DOHH2 (cell line): ENCODE results near the gene TBCE.

Source experiments
- CTCF ChIP-seq: fragments of 200-600 bp; sonication (generic); IDR thresholded peaks from one replicate; pipeline ENCODE4 v1.5.1; 2014; ENCODE audit warnings: antibody characterized with exemption, mild to moderate bottlenecking, low read depth, low read length; ENCODE audit not compliant: poor library complexity, severe bottlenecking
- EZH2phosphoT487 ChIP-seq: fragments of 200-600 bp; sonication (generic); IDR thresholded peaks from 2 replicates; pipeline ENCODE4 v1.6.1; 2017; ENCODE audit warnings: borderline replicate concordance, mild to moderate bottlenecking, antibody characterized with exemption, low read length, moderate library complexity, mixed read lengths

GRCh38 chr1:235429143-235429542, 61.9 kb downstream of the TBCE start:
- TF ChIP-seq CTCF, result no peak
- no peak for TF ChIP-seq EZH2phosphoT487
